Natural killer cell (primary cell): ENCODE results near the gene PLCB1. TPM values are rescaled to one million over a fixed set of nuclear protein-coding genes. Genes with fewer than 3 reads are reported as not detected.

Experiments used
- ATAC-seq, 3 donors: fragments of 150-1000 bp in 2 of 3; fragments of 200-7000 bp in 1 of 3; cut with Tn5 transposase; 1 replicate in 1 of 3; 2 replicates in 2 of 3; pipeline ENCODE4 v1.10.0; 2021; ENCODE audit warnings: mild to moderate bottlenecking in 2 of 3, moderate library complexity in 2 of 3
- DNase-seq, 2 donors: peaks; one replicate each; pipeline versions ENCODE4 v3.0.0 to v3.0.0-alpha.2; 2013 to 2021; ENCODE audit warnings: mixed read lengths in 1 of 2
- H3K27ac ChIP-seq: one replicate; pipeline ENCODE4 v1.5.1; 2013; ENCODE audit warnings: mild to moderate bottlenecking, low read length
- H3K27me3 ChIP-seq: one replicate; pipeline ENCODE4 v1.6.1; 2013; ENCODE audit warnings: low read length; ENCODE audit not compliant: control insufficient read depth, insufficient read depth
- H3K36me3 ChIP-seq: one replicate; pipeline ENCODE4 v1.6.1; 2013; ENCODE audit warnings: low read length; ENCODE audit not compliant: control insufficient read depth, insufficient read depth
- H3K4me1 ChIP-seq: one replicate; pipeline ENCODE4 v1.6.1; 2013; ENCODE audit warnings: low read length; ENCODE audit not compliant: control insufficient read depth, insufficient read depth
- H3K4me3 ChIP-seq: one replicate; pipeline ENCODE4 v1.5.1; 2013; ENCODE audit warnings: low read length
- H3K9me3 ChIP-seq: one replicate; pipeline ENCODE4 v1.6.1; 2013; ENCODE audit warnings: low read length; ENCODE audit not compliant: control insufficient read depth, insufficient read depth
- H3K27ac Mint-ChIP-seq, 2 donors: one replicate each; pipeline ENCODE4 v1.8.0; 2022; ENCODE audit warnings: mild to moderate bottlenecking in 2 of 2, mixed read lengths in 2 of 2, moderate library complexity in 1 of 2
- H3K27me3 Mint-ChIP-seq, 2 donors: one replicate each; pipeline ENCODE4 v1.8.0; 2022; ENCODE audit warnings: low read depth in 2 of 2, mixed read lengths in 2 of 2
- H3K36me3 Mint-ChIP-seq: one replicate; pipeline ENCODE4 v1.8.0; 2022; ENCODE audit warnings: mixed read lengths
- H3K4me1 Mint-ChIP-seq, 2 donors: one replicate each; pipeline ENCODE4 v1.8.0; 2022; ENCODE audit warnings: mixed read lengths in 2 of 2
- H3K4me3 Mint-ChIP-seq: one replicate; pipeline ENCODE4 v1.8.0; 2022; ENCODE audit warnings: mild to moderate bottlenecking, moderate library complexity, mixed read lengths
- H3K9me3 Mint-ChIP-seq, 2 donors: one replicate each; pipeline ENCODE4 v1.8.0; 2022; ENCODE audit warnings: mixed read lengths in 2 of 2
- CTCF ChIP-seq: fragments of 200-600 bp; IDR thresholded peaks from one replicate; pipeline ENCODE4 v1.8.0; 2022; ENCODE audit warnings: antibody characterized with exemption
- WGBS: methylation state at CpG from one replicate; pipeline ENCODE4 v1.1.7; 2013; ENCODE audit warnings: missing lambda C conversion rate; ENCODE audit not compliant: insufficient coverage; 5-methylcytosine and 5-hydroxymethylcytosine counted together
- intact Hi-C: fragments of 100-400 bp; cut with micrococcal nuclease; formaldehyde crosslinking; loops from one replicate; pipeline ENCODE4 v1.14.2; 2022
- total RNA-seq, 4 donors: library from RNA; stranded (reverse); fragments of 120-200 nt in 1 of 4; gene quantifications; one replicate each; pipeline versions ENCODE4 v1.2.3 to v1.2.4, GENCODE V29; 2013 to 2022

The PLCB1 gene
- total RNA-seq, 3 donors from 2014 or later (not counting 1 experiment from before 2014, with no cell fraction given), result 48.7 to 66.2 (median 57.7) TPM

- no peak for TF ChIP-seq CTCF
- Mint-ChIP-seq H3K27me3 (no peaks in the 10 kb centered on the region), H3K4me1 (peaks cover 10 to 18% of the 10 kb centered on the region in 2 donors), H3K27ac (no peak overlapping the region), H3K9me3 (no peaks in the 10 kb centered on the region), H3K4me3 (no peak overlapping the region), H3K36me3 (no peaks in the 10 kb centered on the region)
- H3K36me3 ChIP-seq, result no peaks in the 10 kb centered on the region
- H3K27ac ChIP-seq, result no peak overlapping the region
- 94% methylated on average over 3 of the region's 3 CpGs for WGBS
- no peaks in the 10 kb centered on the region for H3K27me3 ChIP-seq
- DNase-seq (no peak), ATAC-seq (no peak)
- intact Hi-C loops, result no loop called here
- H3K4me1 ChIP-seq, result no peaks in the 10 kb centered on the region
- H3K9me3 ChIP-seq, result no peaks in the 10 kb centered on the region
- H3K4me3 ChIP-seq, result no peak overlapping the region
Observed at GRCh38 chr20:8575114-8575513, 443.0 kb downstream of the PLCB1 start.

- H3K4me3 ChIP-seq, result no peak overlapping the region
- intact Hi-C loops, result no loop called here
- no peaks in the 10 kb centered on the region for H3K4me1 ChIP-seq
- no peaks in the 10 kb centered on the region for H3K9me3 Mint-ChIP-seq
- no peak for DNase-seq
- H3K27me3 Mint-ChIP-seq, result no peaks in the 10 kb centered on the region
- no peak overlapping the region for H3K4me3 Mint-ChIP-seq
- H3K27ac Mint-ChIP-seq, result no peak overlapping the region
- H3K27ac ChIP-seq, result no peak overlapping the region
- no peaks in the 10 kb centered on the region for H3K27me3 ChIP-seq
- peaks cover 6 to 19% of the 10 kb centered on the region in 2 donors for H3K4me1 Mint-ChIP-seq
- no peaks in the 10 kb centered on the region for H3K9me3 ChIP-seq
- no peak for ATAC-seq
- H3K36me3 Mint-ChIP-seq, result no peaks in the 10 kb centered on the region
- WGBS, result 92% methylated on average over 2 of the region's 3 CpGs
- TF ChIP-seq CTCF, result no peak
- no peaks in the 10 kb centered on the region for H3K36me3 ChIP-seq
Observed at GRCh38 chr20:8578161-8578865, 446.2 kb downstream of the PLCB1 start.

GRCh38 chr20:8579035-8579434 lies 447.0 kb downstream of the PLCB1 start:
- DNase-seq (no peak), ATAC-seq (no peak)
- H3K4me3 Mint-ChIP-seq, result no peak overlapping the region
- H3K27me3 Mint-ChIP-seq, result no peaks in the 10 kb centered on the region
- Histone ChIP-seq H3K4me3 (no peak overlapping the region), H3K27me3 (no peaks in the 10 kb centered on the region), H3K4me1 (no peaks in the 10 kb centered on the region), H3K36me3 (no peaks in the 10 kb centered on the region), H3K27ac (no peak overlapping the region), H3K9me3 (no peaks in the 10 kb centered on the region)
- no peaks in the 10 kb centered on the region for H3K9me3 Mint-ChIP-seq
- H3K36me3 Mint-ChIP-seq, result no peaks in the 10 kb centered on the region
- intact Hi-C loops, result no loop called here
- peaks cover 6 to 19% of the 10 kb centered on the region in 2 donors for H3K4me1 Mint-ChIP-seq
- H3K27ac Mint-ChIP-seq, result no peak overlapping the region
- 97% methylated on average over 3 of the region's 3 CpGs for WGBS
- TF ChIP-seq CTCF, result no peak
